ENCODE measurements around the gene ADM2.

- TF ChIP-seq, protein P1, sequence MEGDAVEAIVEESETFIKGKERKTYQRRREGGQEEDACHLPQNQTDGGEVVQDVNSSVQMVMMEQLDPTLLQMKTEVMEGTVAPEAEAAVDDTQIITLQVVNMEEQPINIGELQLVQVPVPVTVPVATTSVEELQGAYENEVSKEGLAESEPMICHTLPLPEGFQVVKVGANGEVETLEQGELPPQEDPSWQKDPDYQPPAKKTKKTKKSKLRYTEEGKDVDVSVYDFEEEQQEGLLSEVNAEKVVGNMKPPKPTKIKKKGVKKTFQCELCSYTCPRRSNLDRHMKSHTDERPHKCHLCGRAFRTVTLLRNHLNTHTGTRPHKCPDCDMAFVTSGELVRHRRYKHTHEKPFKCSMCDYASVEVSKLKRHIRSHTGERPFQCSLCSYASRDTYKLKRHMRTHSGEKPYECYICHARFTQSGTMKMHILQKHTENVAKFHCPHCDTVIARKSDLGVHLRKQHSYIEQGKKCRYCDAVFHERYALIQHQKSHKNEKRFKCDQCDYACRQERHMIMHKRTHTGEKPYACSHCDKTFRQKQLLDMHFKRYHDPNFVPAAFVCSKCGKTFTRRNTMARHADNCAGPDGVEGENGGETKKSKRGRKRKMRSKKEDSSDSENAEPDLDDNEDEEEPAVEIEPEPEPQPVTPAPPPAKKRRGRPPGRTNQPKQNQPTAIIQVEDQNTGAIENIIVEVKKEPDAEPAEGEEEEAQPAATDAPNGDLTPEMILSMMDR (IDR thresholded peaks at IDR 0.05; ENCODE audit: low read depth, low read length) = no peak
- TF ChIP-seq EZH2phosphoT487 (IDR thresholded peaks at IDR 0.05; ENCODE audit: low read depth) = no peak
These were observed 28.7 kb upstream of the ADM2 start for GRCh38 chr22:50452649-50453048.

All from OCI-LY3 (cell line).